ENCODE data around the gene BBS9.

The BBS9 gene

DNA sequence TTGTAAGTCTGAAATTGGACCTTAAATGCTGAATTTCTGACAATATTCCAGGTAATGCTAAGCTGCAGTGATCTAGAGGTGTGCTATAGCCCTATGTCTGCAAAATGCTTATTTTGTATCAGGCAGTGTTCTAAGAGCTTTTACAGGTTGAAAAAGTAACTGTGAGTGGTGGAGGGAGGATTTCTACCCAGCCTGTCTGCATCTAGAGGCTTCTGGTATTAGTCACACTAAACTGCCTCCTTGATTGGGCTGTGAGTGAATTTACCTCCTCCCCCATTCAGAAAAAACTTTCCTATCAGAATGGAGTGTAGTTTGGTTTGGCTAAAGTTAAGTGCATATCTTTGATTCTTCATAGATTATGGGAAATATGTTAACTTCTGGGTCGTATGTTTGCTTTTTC lies 56.8 kb downstream of the BBS9 start:
- TF ChIP-seq, protein P1, sequence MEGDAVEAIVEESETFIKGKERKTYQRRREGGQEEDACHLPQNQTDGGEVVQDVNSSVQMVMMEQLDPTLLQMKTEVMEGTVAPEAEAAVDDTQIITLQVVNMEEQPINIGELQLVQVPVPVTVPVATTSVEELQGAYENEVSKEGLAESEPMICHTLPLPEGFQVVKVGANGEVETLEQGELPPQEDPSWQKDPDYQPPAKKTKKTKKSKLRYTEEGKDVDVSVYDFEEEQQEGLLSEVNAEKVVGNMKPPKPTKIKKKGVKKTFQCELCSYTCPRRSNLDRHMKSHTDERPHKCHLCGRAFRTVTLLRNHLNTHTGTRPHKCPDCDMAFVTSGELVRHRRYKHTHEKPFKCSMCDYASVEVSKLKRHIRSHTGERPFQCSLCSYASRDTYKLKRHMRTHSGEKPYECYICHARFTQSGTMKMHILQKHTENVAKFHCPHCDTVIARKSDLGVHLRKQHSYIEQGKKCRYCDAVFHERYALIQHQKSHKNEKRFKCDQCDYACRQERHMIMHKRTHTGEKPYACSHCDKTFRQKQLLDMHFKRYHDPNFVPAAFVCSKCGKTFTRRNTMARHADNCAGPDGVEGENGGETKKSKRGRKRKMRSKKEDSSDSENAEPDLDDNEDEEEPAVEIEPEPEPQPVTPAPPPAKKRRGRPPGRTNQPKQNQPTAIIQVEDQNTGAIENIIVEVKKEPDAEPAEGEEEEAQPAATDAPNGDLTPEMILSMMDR (IDR thresholded peaks at IDR 0.05; ENCODE audit: control insufficient read depth, insufficient read depth, low read depth, low read length, missing control alignments), result no peak
- no peak for DNase-seq (ENCODE audit: low read depth)
- H3K4me3 ChIP-seq (ENCODE audit: control insufficient read depth, low read depth, low read length), result no peak overlapping the region

DNA sequence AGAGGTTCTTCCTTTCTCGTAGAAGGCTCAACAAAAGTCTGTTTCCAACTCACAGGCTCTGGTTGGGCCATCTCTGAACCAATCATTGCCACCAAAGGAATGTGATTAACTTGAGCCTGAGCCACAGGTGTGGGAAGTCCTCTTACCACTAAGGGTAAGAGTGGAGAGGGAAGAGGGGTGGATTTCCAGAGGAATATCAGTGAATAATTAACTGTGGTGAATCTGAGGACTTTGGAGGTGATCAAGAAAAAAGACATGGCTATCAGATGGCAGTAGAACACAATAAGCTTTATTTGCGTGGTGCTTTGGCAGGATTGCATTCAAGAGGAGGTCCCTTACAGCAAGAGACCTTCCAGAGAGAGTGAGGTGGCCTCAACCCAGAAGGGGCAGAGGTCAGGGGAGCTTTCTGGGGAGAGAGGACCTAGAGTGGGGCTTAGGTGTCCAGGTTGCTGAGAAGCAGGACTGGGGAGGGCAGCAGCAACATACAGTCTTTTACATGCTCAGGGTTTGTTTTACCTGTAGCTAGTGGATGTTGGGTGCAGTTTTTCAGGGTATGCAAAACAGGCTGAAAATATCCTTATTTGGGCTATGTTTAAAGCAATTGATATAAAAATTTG lies 61.4 kb downstream of the BBS9 start:
- TF ChIP-seq, protein P1 (IDR thresholded peaks at IDR 0.05; ENCODE audit: control insufficient read depth, insufficient read depth, low read depth, low read length, missing control alignments), result no peak
- H3K4me3 ChIP-seq (ENCODE audit: control insufficient read depth, low read depth, low read length), result no peak overlapping the region
- no peak for DNase-seq (ENCODE audit: low read depth)

DNA sequence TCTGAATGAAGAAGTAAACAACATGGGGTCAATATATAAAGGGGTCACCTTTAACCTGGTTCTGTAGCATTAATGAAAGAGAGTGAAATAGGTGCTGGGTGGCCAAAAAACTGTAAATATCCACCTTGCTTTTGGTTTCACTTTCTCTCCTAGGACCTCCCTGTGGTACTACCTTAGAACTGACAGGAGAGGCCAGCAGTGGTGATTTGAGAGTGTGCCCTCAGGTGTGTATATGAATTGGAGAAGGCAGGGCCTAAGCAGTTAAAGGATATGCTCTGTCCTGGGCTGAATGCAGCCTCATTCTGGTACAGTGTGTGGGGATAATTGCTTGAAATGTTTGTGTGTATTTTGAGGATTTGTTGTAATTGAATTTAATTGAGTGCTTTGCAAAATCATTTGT lies 62.0 kb downstream of the BBS9 start:
- TF ChIP-seq, protein P1 (IDR thresholded peaks at IDR 0.05; ENCODE audit: control insufficient read depth, insufficient read depth, low read depth, low read length, missing control alignments), result no peak
- H3K4me3 ChIP-seq (ENCODE audit: control insufficient read depth, low read depth, low read length), result no peak overlapping the region
- no peak for DNase-seq (ENCODE audit: low read depth)

DNA sequence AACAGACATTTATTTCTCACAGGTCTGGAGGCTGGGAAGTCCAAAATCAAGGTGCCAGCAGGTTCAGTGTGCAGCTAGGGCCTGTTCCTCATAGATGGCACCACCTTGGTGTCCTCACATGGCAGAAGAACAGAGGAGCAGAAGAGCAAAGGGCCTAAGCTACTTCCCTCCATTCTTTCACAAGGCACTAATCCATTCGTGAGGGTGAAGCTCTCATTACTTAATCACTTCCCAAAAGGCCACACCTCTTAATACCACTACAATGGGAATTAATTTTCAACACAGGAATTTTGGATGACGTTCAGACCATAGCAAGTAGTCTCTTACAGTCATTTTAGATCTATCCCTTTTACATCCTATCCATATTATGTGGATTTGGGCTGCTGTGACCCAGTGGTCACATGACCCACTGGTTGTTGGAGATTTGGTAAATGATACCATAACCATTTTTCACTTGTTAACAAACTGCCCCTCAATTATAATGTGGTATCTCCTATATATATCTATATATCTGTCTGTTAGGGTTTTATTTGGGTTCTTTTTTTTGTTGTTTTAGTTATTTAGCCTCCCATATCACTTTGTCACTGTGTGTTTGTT lies 63.4 kb downstream of the BBS9 start:
- DNase-seq (ENCODE audit: low read depth), result no peak
- TF ChIP-seq, protein P1 (IDR thresholded peaks at IDR 0.05; ENCODE audit: control insufficient read depth, insufficient read depth, low read depth, low read length, missing control alignments), result no peak
- no peak overlapping the region for H3K4me3 ChIP-seq (ENCODE audit: control insufficient read depth, low read depth, low read length)

DNA sequence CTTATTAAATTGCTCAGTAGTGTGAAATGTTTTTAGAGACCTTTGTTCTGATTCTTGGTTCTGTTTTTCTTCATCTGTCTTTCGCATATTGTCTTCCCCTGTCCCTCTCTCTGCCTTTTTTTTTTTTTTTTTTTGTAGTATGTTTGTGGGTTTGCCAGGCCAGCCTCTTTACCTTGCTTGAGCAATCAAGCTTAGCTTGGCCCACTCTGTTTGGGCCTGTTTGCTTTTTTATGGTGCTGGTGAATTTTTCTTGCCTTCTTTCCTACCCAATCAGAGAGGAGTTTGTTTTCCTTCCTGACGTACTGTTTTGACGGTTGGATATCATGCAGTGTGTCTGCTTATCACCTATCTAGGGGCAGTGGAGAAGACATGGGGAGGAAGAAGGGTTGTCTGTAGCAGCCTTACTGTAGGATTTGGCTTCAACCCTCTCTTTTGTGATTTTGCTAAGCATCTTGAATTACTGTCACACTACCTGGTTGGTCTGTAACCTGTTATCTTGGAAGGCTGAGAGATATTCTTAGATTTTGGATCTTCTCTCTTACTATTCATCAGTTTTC lies 64.0 kb downstream of the BBS9 start:
- no peak overlapping the region for H3K4me3 ChIP-seq (ENCODE audit: control insufficient read depth, low read depth, low read length)
- no peak for DNase-seq (ENCODE audit: low read depth)
- TF ChIP-seq, protein P1 (IDR thresholded peaks at IDR 0.05; ENCODE audit: control insufficient read depth, insufficient read depth, low read depth, low read length, missing control alignments), result no peak

DNA sequence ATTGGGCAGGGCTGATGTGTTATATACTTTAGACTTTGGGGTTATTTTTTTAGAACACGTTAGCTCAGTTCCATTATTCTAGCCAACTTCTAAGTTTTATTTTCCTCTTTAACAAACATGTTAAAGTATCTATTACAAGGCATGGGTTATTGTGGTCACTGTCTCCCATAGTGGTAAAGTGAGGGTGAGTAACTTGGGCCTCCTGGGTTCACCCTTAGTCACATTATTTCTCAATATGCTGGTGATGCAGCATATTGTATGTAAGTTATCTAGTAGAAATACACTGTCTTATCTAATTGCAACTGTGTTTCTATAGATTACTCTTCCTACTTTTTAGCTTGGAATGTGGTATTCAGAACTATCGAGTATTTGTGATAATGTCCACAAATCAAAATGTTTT lies 65.9 kb downstream of the BBS9 start:
- no peak overlapping the region for H3K4me3 ChIP-seq (ENCODE audit: control insufficient read depth, low read depth, low read length)
- peak; percentile 72 for DNase-seq (ENCODE audit: low read depth)
- TF ChIP-seq, protein P1 (IDR thresholded peaks at IDR 0.05; ENCODE audit: control insufficient read depth, insufficient read depth, low read depth, low read length, missing control alignments), result no peak
